GM19324 (cell line): Measurements from ENCODE around the gene MAP3K10.
"Not testable (repeated sequence)": the region's sequence is repeated elsewhere in the genome, so short reads cannot be mapped to it uniquely, and the experiment has no call there.

ENCODE experiments used
- ATAC-seq: cut with Tn5 transposase; IDR thresholded peaks from one replicate; pipeline ENCODE4 v1.9.1; 2021; ENCODE audit warnings: mild to moderate bottlenecking, moderate library complexity; ENCODE audit not compliant: unreplicated experiment, low FRiP score

Gene MAP3K10

GRCh38 chr19:40216013-40216776 is 25.0 kb downstream of the MAP3K10 start:
- ATAC-seq: no peak

GRCh38 chr19:40216777-40217026 is 25.5 kb downstream of the MAP3K10 start:
- no peak for ATAC-seq

GRCh38 chr19:40217027-40217810 is 26.0 kb downstream of the MAP3K10 start:
- ATAC-seq: no peak

- no peak for ATAC-seq
These were observed 27.0 kb downstream of the MAP3K10 start, which contains the start of gene TTC9B for GRCh38 chr19:40217934-40218890. Gene TTC9B (minus strand): TSS chr19:40218384. CDS start chr19:40218381, 3 bp downstream.

- not testable (repeated sequence) for ATAC-seq
These were observed 27.8 kb downstream of the MAP3K10 start for GRCh38 chr19:40219029-40219428.

GRCh38 chr19:40219721-40220276 is 28.6 kb downstream of the MAP3K10 start:
- ATAC-seq: no peak

- no peak for ATAC-seq
These were observed 29.4 kb downstream of the MAP3K10 start for GRCh38 chr19:40220674-40221073.

- ATAC-seq: no peak
These were observed 30.8 kb downstream of the MAP3K10 start for GRCh38 chr19:40221858-40222619.

- no peak for ATAC-seq
These were observed 32.1 kb downstream of the MAP3K10 start for GRCh38 chr19:40223135-40223822.

- no peak for ATAC-seq
These were observed 33.3 kb downstream of the MAP3K10 start for GRCh38 chr19:40224342-40225150.

GRCh38 chr19:40225440-40226305 is 34.4 kb downstream of the MAP3K10 start:
- ATAC-seq: no peak

GRCh38 chr19:40228346-40228745 is 37.1 kb downstream of the MAP3K10 start:
- ATAC-seq: no peak

- no peak for ATAC-seq
These were observed 37.6 kb downstream of the MAP3K10 start for GRCh38 chr19:40228863-40229262.

- ATAC-seq: no peak
These were observed 38.3 kb downstream of the MAP3K10 start for GRCh38 chr19:40229484-40229883.

GRCh38 chr19:40229926-40230417 is 38.7 kb downstream of the MAP3K10 start:
- ATAC-seq: no peak

GRCh38 chr19:40231057-40231456 is 39.8 kb downstream of the MAP3K10 start:
- ATAC-seq: no peak
